ENCODE data around the gene GNAS. TPM values are rescaled to one million over a fixed set of nuclear protein-coding genes. Genes with fewer than 3 reads are reported as not detected.

GNAS gene
- total and polyA plus RNA-seq, 9 of the 15 experiments (the other 6 are each of a cell fraction or from before 2014, with no cell fraction given): 128 to 648 (median 266) TPM

- TF ChIP-seq ZNF668 (CRISPR knock-in tag; IDR thresholded peaks at IDR 0.05) (no peak), ARHGAP35 (IDR thresholded peaks at IDR 0.05; ENCODE audit: partially characterized antibody) (no peak)
Observed at GRCh38 chr20:58903614-58904013, 51.1 kb downstream of the GNAS start (continued).

- Histone ChIP-seq H2AFZ (ENCODE audit: low read depth, low read length) (no peak overlapping the region), H3K36me3 (ENCODE audit: control insufficient read depth, insufficient read depth, low read length) (peaks cover 92% of the 10 kb centered on the region), H3K9me1 (ENCODE audit: control insufficient read depth, insufficient read depth, low read length) (no peaks in the 10 kb centered on the region), H3K9ac (ENCODE audit: insufficient read depth in 1 of 2, low read depth in 2 of 2, low read length in 2 of 2) (no peak overlapping the region), H3K4me2 (ENCODE audit: insufficient read depth, low read length) (no peak overlapping the region), H3K4me3 (no peak overlapping the region), H3K79me2 (ENCODE audit: control insufficient read depth, insufficient read depth, low read length) (peaks cover 24% of the 10 kb centered on the region), H3K4me1 (replicated peaks in 1 of 2; ENCODE audit: control insufficient read depth in 2 of 2, insufficient read depth in 2 of 2, low read length in 2 of 2) (peaks cover 5 to 16% of the 10 kb centered on the region in 2 experiments; a peak in 4 of 5 replicates), H3K27me3 (ENCODE audit: control insufficient read depth in 2 of 2, insufficient read depth in 2 of 2, low read length in 2 of 2) (no peaks in the 10 kb centered on the region; a peak in 1 of 5 replicates), H3K27ac (ENCODE audit: extremely low read depth, low read depth, low read length) (no peak overlapping the region), H4K20me1 (replicated peaks; ENCODE audit: control insufficient read depth, insufficient read depth, low read length) (peaks cover 6% of the 10 kb centered on the region; the same call in 1 of the 2 replicates), H3K9me3 (replicated peaks; ENCODE audit: control insufficient read depth, insufficient read depth, low read depth, low read length) (no peaks in the 10 kb centered on the region)
- BruUV-seq (replicated peaks): no TSS peak
- DNase-seq (ENCODE audit: extremely low read depth in 1 of 4, low spot score in 3 of 4) (no peak), ATAC-seq (no peak), FAIRE-seq (no peak)
- WGBS (ENCODE audit: insufficient coverage, low coverage, missing lambda C conversion rate): 98% methylated on average over 6 of the region's 6 CpGs
- ChIA-PET CTCF (ENCODE audit: low intra/inter-chr PET ratio) (no interaction called here), POLR2A (no interaction called here)
- intact Hi-C loops (cut with micrococcal nuclease) (no loop called here), in situ Hi-C loops (cut with MboI) (no loop called here)
- TF ChIP-seq THAP7 (CRISPR knock-in tag; IDR thresholded peaks at IDR 0.05) (no peak), SMAD1 (IDR thresholded peaks at IDR 0.05; ENCODE audit: low read depth, low read length, partially characterized antibody) (no peak), ZFP36 (IDR thresholded peaks at IDR 0.05; ENCODE audit: low read depth, low read length, partially characterized antibody) (no peak), ZFP1 (CRISPR knock-in tag; IDR thresholded peaks at IDR 0.05) (no peak), ZNF592 (IDR thresholded peaks at IDR 0.05) (no peak), ETS1 (conservative IDR thresholded peaks at IDR 0.05; ENCODE audit: control insufficient read depth, low read depth, low read length) (no peak), BCLAF1 (IDR thresholded peaks at IDR 0.05; ENCODE audit: borderline replicate concordance in 1 of 2, control insufficient read depth in 1 of 2, low read depth in 2 of 2, low read length in 1 of 2) (no peak), PHTF2 (CRISPR knock-in tag; IDR thresholded peaks at IDR 0.05) (no peak), ESRRA (IDR thresholded peaks at IDR 0.05; ENCODE audit: borderline replicate concordance, low read depth) (no peak), CEBPB (tag; IDR thresholded peaks at IDR 0.05) (no peak)
Observed at GRCh38 chr20:58905236-58905635, 52.7 kb downstream of the GNAS start.
